ENCODE measurements around the gene AP1S1. TPM values are rescaled to one million over a fixed set of nuclear protein-coding genes. Genes with fewer than 3 reads are reported as not detected.

Gene AP1S1
- total and polyA plus RNA-seq, 2 of the 13 experiments (the other 11 are each of a cell fraction or from before 2014, with no cell fraction given), result 57.5 to 68.1 TPM

DNA sequence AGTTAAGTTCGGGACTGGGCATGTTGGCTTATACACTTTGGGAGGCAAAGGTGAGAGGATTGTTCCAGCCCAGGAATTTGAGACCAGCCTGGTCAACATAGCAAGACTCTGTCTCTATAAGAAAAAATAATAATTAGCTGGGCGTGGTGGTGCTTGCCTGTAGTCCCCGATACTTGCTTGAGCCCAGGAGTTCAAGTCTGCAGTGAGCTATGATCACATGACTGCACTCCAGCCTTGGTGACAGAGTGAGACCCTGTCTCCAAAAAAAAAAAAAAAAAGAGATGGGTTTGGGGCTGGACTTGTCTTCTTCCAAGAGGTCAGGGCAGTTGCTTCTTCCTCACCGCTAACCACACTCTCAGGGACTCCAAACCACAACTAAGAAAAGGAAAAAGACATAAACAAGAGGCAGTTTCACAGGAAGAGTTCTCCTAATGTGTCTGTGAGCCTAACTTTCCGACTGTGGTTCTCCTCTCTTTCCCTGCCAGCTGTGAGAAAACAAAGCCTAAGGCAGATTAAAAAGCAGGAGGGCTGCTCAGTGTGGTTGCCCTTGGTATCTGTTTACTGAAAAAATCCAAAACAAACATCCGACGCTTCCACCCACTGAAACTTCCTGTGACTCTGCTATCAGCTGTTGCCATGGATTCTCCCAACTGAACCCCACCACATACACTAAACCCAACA is 29.8 kb upstream of the AP1S1 start (continued):
- TF ChIP-seq, protein P1, sequence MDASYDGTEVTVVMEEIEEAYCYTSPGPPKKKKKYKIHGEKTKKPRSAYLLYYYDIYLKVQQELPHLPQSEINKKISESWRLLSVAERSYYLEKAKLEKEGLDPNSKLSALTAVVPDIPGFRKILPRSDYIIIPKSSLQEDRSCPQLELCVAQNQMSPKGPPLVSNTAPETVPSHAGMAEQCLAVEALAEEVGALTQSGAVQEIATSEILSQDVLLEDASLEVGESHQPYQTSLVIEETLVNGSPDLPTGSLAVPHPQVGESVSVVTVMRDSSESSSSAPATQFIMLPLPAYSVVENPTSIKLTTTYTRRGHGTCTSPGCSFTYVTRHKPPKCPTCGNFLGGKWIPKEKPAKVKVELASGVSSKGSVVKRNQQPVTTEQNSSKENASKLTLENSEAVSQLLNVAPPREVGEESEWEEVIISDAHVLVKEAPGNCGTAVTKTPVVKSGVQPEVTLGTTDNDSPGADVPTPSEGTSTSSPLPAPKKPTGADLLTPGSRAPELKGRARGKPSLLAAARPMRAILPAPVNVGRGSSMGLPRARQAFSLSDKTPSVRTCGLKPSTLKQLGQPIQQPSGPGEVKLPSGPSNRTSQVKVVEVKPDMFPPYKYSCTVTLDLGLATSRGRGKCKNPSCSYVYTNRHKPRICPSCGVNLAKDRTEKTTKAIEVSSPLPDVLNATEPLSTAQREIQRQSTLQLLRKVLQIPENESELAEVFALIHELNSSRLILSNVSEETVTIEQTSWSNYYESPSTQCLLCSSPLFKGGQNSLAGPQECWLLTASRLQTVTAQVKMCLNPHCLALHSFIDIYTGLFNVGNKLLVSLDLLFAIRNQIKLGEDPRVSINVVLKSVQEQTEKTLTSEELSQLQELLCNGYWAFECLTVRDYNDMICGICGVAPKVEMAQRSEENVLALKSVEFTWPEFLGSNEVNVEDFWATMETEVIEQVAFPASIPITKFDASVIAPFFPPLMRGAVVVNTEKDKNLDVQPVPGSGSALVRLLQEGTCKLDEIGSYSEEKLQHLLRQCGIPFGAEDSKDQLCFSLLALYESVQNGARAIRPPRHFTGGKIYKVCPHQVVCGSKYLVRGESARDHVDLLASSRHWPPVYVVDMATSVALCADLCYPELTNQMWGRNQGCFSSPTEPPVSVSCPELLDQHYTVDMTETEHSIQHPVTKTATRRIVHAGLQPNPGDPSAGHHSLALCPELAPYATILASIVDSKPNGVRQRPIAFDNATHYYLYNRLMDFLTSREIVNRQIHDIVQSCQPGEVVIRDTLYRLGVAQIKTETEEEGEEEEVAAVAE (CRISPR knock-in tag; IDR thresholded peaks at IDR 0.05; ENCODE audit: borderline replicate concordance), result no peak; the same call in 1 of the 2 replicates
- TF ChIP-seq MXD1 (CRISPR knock-in tag; IDR thresholded peaks at IDR 0.05), result no peak
- TF ChIP-seq ZNF543 (CRISPR knock-in tag; IDR thresholded peaks at IDR 0.05), result no peak
- TF ChIP-seq NCOA1 (CRISPR knock-in tag; IDR thresholded peaks at IDR 0.05), result no peak
- TF ChIP-seq ZNF879 (CRISPR knock-in tag; IDR thresholded peaks at IDR 0.05), result no peak
- no peak for TF ChIP-seq TEAD2 (CRISPR knock-in tag; IDR thresholded peaks at IDR 0.05)
- TF ChIP-seq ZNF615 (CRISPR knock-in tag; IDR thresholded peaks at IDR 0.05; ENCODE audit: borderline replicate concordance), result no peak
- TF ChIP-seq, protein P2, sequence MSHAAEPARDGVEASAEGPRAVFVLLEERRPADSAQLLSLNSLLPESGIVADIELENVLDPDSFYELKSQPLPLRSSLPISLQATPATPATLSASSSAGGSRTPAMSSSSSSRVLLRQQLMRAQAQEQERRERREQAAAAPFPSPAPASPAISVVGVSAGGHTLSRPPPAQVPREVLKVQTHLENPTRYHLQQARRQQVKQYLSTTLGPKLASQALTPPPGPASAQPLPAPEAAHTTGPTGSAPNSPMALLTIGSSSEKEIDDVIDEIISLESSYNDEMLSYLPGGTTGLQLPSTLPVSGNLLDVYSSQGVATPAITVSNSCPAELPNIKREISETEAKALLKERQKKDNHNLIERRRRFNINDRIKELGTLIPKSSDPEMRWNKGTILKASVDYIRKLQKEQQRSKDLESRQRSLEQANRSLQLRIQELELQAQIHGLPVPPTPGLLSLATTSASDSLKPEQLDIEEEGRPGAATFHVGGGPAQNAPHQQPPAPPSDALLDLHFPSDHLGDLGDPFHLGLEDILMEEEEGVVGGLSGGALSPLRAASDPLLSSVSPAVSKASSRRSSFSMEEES (CRISPR knock-in tag; IDR thresholded peaks at IDR 0.05), result peak; percentile 71; the same call in 1 of the 2 replicates
- TF ChIP-seq YEATS4 (CRISPR knock-in tag; IDR thresholded peaks at IDR 0.05; ENCODE audit: borderline replicate concordance), result no peak
- peak; percentile 74 for TF ChIP-seq POLR2AphosphoS5 (IDR thresholded peaks at IDR 0.05; ENCODE audit: low read depth, low read length)
- peak; percentile 49; the same call in 1 of the 2 replicates for TF ChIP-seq MIXL1 (CRISPR knock-in tag; IDR thresholded peaks at IDR 0.05)
- no peak; the same call in 1 of the 2 replicates for TF ChIP-seq ZSCAN20 (CRISPR knock-in tag; IDR thresholded peaks at IDR 0.05; ENCODE audit: borderline replicate concordance)
- no peak for TF ChIP-seq THYN1 (CRISPR knock-in tag; IDR thresholded peaks at IDR 0.05; ENCODE audit: borderline replicate concordance, low read depth)
- TF ChIP-seq CTCF (CRISPR knock-in tag; IDR thresholded peaks at IDR 0.05), result no peak
- no peak for TF ChIP-seq GRHL1 (CRISPR knock-in tag; conservative IDR thresholded peaks at IDR 0.05)
- no peak for TF ChIP-seq TAF15 (IDR thresholded peaks at IDR 0.05; ENCODE audit: low read depth, low read length, poor library complexity, severe bottlenecking)
- peak; percentile 62 for TF ChIP-seq ZNF292 (CRISPR knock-in tag; IDR thresholded peaks at IDR 0.05; ENCODE audit: borderline replicate concordance, low read depth)
- no peak for TF ChIP-seq KDM5B (CRISPR knock-in tag; IDR thresholded peaks at IDR 0.05; ENCODE audit: borderline replicate concordance)
- no peak for TF ChIP-seq ZNF558 (CRISPR knock-in tag; IDR thresholded peaks at IDR 0.05; ENCODE audit: borderline replicate concordance)
- no peak for TF ChIP-seq MBNL3 (CRISPR knock-in tag; conservative IDR thresholded peaks at IDR 0.05)

All from HepG2 (cell line).